Ovary (tissue), 9 donors: ENCODE results near the gene AUTS2. TPM values are rescaled to one million over a fixed set of nuclear protein-coding genes. Genes with fewer than 3 reads are reported as not detected.

Experiments used
- DNase-seq, 5 donors: peaks; one replicate each; pipeline ENCODE4 v3.0.0-alpha.2; 2019 to 2020
- H3K27ac ChIP-seq, 2 donors: fragments of 200-600 bp; one replicate each; pipeline versions ENCODE4 v1.5.1 to v1.8.0; 2019 to 2022
- H3K27me3 ChIP-seq: fragments of 200-600 bp; one replicate; pipeline ENCODE4 v1.8.0; 2022
- H3K36me3 ChIP-seq: fragments of 200-600 bp; sonication (generic); one replicate; pipeline ENCODE4 v1.5.1; 2019
- H3K4me1 ChIP-seq: one replicate; pipeline ENCODE4 v1.8.1; 2013; ENCODE audit warnings: mild to moderate bottlenecking, moderate library complexity; ENCODE audit not compliant: insufficient read depth
- H3K4me3 ChIP-seq: fragments of 200-600 bp; sonication (generic); one replicate; pipeline ENCODE4 v1.5.1; 2017
- H3K9me3 ChIP-seq, 2 donors: fragments of 200-600 bp in 1 of 2; sonication (generic) in 1 of 2; one replicate each; pipeline versions ENCODE4 v1.5.1 to v1.8.1; 2013 to 2019; ENCODE audit warnings: mild to moderate bottlenecking in 1 of 2, moderate library complexity in 1 of 2
- CTCF ChIP-seq, 3 donors: fragments of 450-650 bp in 2 of 3; fragments of 200-600 bp in 1 of 3; IDR thresholded peaks; one replicate each; pipeline versions ENCODE4 v1.5.1 to v1.8.0; 2016 to 2022; ENCODE audit warnings: antibody characterized with exemption in 3 of 3, mild to moderate bottlenecking in 1 of 3
- EP300 ChIP-seq: sonication (generic); formaldehyde crosslinking; IDR thresholded peaks from one replicate; pipeline ENCODE4 v1.6.1; 2017; ENCODE audit warnings: antibody characterized with exemption
- POLR2A ChIP-seq: fragments of 450-650 bp; IDR thresholded peaks from one replicate; pipeline ENCODE4 v1.6.1; 2017; ENCODE audit warnings: antibody characterized with exemption, mild to moderate bottlenecking, moderate library complexity
- WGBS, 3 donors: extraction: QIAGEN DNeasy Blood & Tissue Kit in 1 of 3; methylation state at CpG; one replicate each; pipeline versions ENCODE4 v1.1.5 to v1.1.7; 2013 to 2017; 5-methylcytosine and 5-hydroxymethylcytosine counted together
- intact Hi-C, 4 donors: fragments of 100-400 bp; cut with DNase I; formaldehyde crosslinking; loops; one replicate each; pipeline versions ENCODE4 v1.11.0 to v1.15.1; 2022 to 2023
- polyA plus RNA-seq, 2 donors: library from polyadenylated mRNA; stranded (reverse); fragments of 200-250 nt in 1 of 2; fragments of 350-450 nt in 1 of 2; fragmentation: Illumina TruSeq in 1 of 2; extraction: RNeasy Lipid Tissue Mini Kit (QIAGEN cat#74804) in 1 of 2; gene quantifications; one replicate each; pipeline ENCODE4 v1.2.3, GENCODE V29; 2013 to 2014
- total RNA-seq, 7 donors: library from RNA; depleted of rRNA in 2 of 7; stranded (reverse); fragments of >200 nt in 2 of 7; fragmentation: NEBNext Ultra II Directional in 3 of 7; extraction: Animal tissue kit (Norgen Biotek cat#: 25700) in 3 of 7; gene quantifications; one replicate each; pipeline versions ENCODE4 v1.1.0 to v1.2.4, GENCODE V29; 2016 to 2023
- donor health status: DM: no; HTN: no; CAD: no; lungs with moderate emphysema.
- donor health status: DM: no; HTN: no; CAD: no.
- donor health status: Bipolar disorder and iron deficiency.
- donor health status: DM: yes; HTN: yes; CAD: no.
- donor health status: DM: no; HTN: no; CAD: no.
- donor health status: DM: yes; HTN: yes; CAD: no.

AUTS2 gene
- total and polyA plus RNA-seq, 9 donors = 18.3 to 60.9 (median 44.9) TPM

GRCh38 chr7:69962186-69963065, 364.2 kb downstream of the AUTS2 start:
- TF ChIP-seq EP300 (no peak), POLR2A (no peak), CTCF (IDR thresholded peaks at IDR 0.05) (no peak)
- Histone ChIP-seq H3K4me1 (peaks cover 11% of the 10 kb centered on the region), H3K9me3 (no peaks in the 10 kb centered on the region), H3K4me3 (no peak overlapping the region), H3K36me3 (no peaks in the 10 kb centered on the region), H3K27me3 (no peaks in the 10 kb centered on the region), H3K27ac (no peak overlapping the region)
- peak in 3 of 5 donors; percentile 21 to 44 (median 31) for DNase-seq
- intact Hi-C loops = no loop called here
- WGBS, 3 donors = 8 to 11% (median 9%) methylated on average over 6 of the region's 6 CpGs

GRCh38 chr7:69963393-69963792, 365.1 kb downstream of the AUTS2 start:
- Histone ChIP-seq H3K27me3 (no peaks in the 10 kb centered on the region), H3K36me3 (no peaks in the 10 kb centered on the region), H3K9me3 (no peaks in the 10 kb centered on the region), H3K4me1 (peaks cover 11% of the 10 kb centered on the region), H3K27ac (no peak overlapping the region), H3K4me3 (no peak overlapping the region)
- DNase-seq = no peak
- intact Hi-C loops = no loop called here
- WGBS, 3 donors = 31 to 58% (median 38%) methylated on average over 2 of the region's 2 CpGs
- no peak for TF ChIP-seq POLR2A
- TF ChIP-seq EP300 = no peak
- TF ChIP-seq CTCF (IDR thresholded peaks at IDR 0.05) = no peak

GRCh38 chr7:69966766-69967591, 368.7 kb downstream of the AUTS2 start:
- no peaks in the 10 kb centered on the region for H3K27me3 ChIP-seq
- TF ChIP-seq CTCF (IDR thresholded peaks at IDR 0.05) (no peak), POLR2A (no peak), EP300 (no peak)
- WGBS, 3 donors = 21 to 28% (median 24%) methylated on average over 8 of the region's 8 CpGs
- H3K4me1 ChIP-seq = peaks cover 9% of the 10 kb centered on the region
- DNase-seq = peak; percentile 23 to 51 (median 39)
- no peaks in the 10 kb centered on the region for H3K9me3 ChIP-seq
- intact Hi-C loops = no loop called here
- H3K27ac ChIP-seq = no peak overlapping the region
- H3K36me3 ChIP-seq = no peaks in the 10 kb centered on the region
- H3K4me3 ChIP-seq = no peak overlapping the region

GRCh38 chr7:69967689-69968450, 369.6 kb downstream of the AUTS2 start:
- intact Hi-C loops = no loop called here
- Histone ChIP-seq H3K9me3 (no peaks in the 10 kb centered on the region), H3K4me3 (no peak overlapping the region), H3K27me3 (no peaks in the 10 kb centered on the region), H3K4me1 (peaks cover 3% of the 10 kb centered on the region), H3K27ac (no peak overlapping the region), H3K36me3 (no peaks in the 10 kb centered on the region)
- DNase-seq = no peak
- 8 to 22% (median 14%) methylated on average over 3 of the region's 3 CpGs for WGBS, 3 donors
- no peak for TF ChIP-seq CTCF (IDR thresholded peaks at IDR 0.05)
- no peak for TF ChIP-seq EP300
- TF ChIP-seq POLR2A = no peak
